ENCODE data around the gene TSPAN5.

- TF ChIP-seq EZH2 (IDR thresholded peaks at IDR 0.05; ENCODE audit: low read depth): no peak
- TF ChIP-seq CTCF (conservative IDR thresholded peaks at IDR 0.05): no peak
These were observed 129.5 kb downstream of the TSPAN5 start for GRCh38 chr4:98528882-98529281.
